HG02642 (cell line): ENCODE data around the gene NCEH1.
A peak's percentile ranks its signal among the peaks of the same experiment; 100 is the strongest.
"Not testable (repeated sequence)": the region's sequence is repeated elsewhere in the genome, so short reads cannot be mapped to it uniquely, and the experiment has no call there.

Experiments
- ATAC-seq: cut with Tn5 transposase; IDR thresholded peaks from one replicate; pipeline ENCODE4 v1.9.1; 2021; ENCODE audit warnings: mild to moderate bottlenecking; ENCODE audit not compliant: unreplicated experiment, poor library complexity

Gene NCEH1

GRCh38 chr3:172708921-172709773 lies 1.7 kb downstream of the NCEH1 start:
- no peak for ATAC-seq

- no peak for ATAC-seq
Observed at GRCh38 chr3:172707967-172708366, 2.9 kb downstream of the NCEH1 start.

- ATAC-seq, result no peak
Observed at GRCh38 chr3:172707030-172707429, 3.8 kb downstream of the NCEH1 start.

GRCh38 chr3:172705170-172705569 lies 5.7 kb downstream of the NCEH1 start:
- no peak for ATAC-seq

- no peak for ATAC-seq
Observed at GRCh38 chr3:172704001-172704400, 6.9 kb downstream of the NCEH1 start.

GRCh38 chr3:172702731-172703130 lies 8.1 kb downstream of the NCEH1 start:
- not testable (repeated sequence) for ATAC-seq

- ATAC-seq, result no peak
Observed at GRCh38 chr3:172702256-172702655, 8.6 kb downstream of the NCEH1 start.

GRCh38 chr3:172701751-172702150 lies 9.1 kb downstream of the NCEH1 start:
- no peak for ATAC-seq

GRCh38 chr3:172700936-172701455 lies 9.9 kb downstream of the NCEH1 start:
- ATAC-seq, result no peak

- ATAC-seq, result no peak
Observed at GRCh38 chr3:172700256-172700655, 10.6 kb downstream of the NCEH1 start.

GRCh38 chr3:172699031-172699430 lies 11.8 kb downstream of the NCEH1 start:
- ATAC-seq, result no peak

- no peak for ATAC-seq
Observed at GRCh38 chr3:172698631-172699030, 12.2 kb downstream of the NCEH1 start.

- ATAC-seq, result no peak
Observed at GRCh38 chr3:172697558-172697957, 13.3 kb downstream of the NCEH1 start.

- no peak for ATAC-seq
Observed at GRCh38 chr3:172696357-172696756, 14.5 kb downstream of the NCEH1 start.

- no peak for ATAC-seq
Observed at GRCh38 chr3:172694573-172695246, 16.2 kb downstream of the NCEH1 start.

GRCh38 chr3:172692751-172693338 lies 18.0 kb downstream of the NCEH1 start:
- peak; percentile 84 for ATAC-seq

GRCh38 chr3:172690936-172691335 lies 19.9 kb downstream of the NCEH1 start:
- ATAC-seq, result no peak

- no peak for ATAC-seq
Observed at GRCh38 chr3:172688588-172688987, 22.3 kb downstream of the NCEH1 start.

- ATAC-seq, result no peak
Observed at GRCh38 chr3:172687501-172687900, 23.4 kb downstream of the NCEH1 start.

- no peak for ATAC-seq
Observed at GRCh38 chr3:172685331-172686214, 25.3 kb downstream of the NCEH1 start.
